Suprapubic skin (tissue), 4 donors: Measurements from ENCODE around the gene HGF. TPM values are rescaled to one million over a fixed set of nuclear protein-coding genes. Genes with fewer than 3 reads are reported as not detected.

Source experiments
- DNase-seq, 2 donors: peaks; one replicate each; pipeline ENCODE4 v3.0.0-alpha.2; 2019; ENCODE audit warnings: low spot score in 2 of 2
- H3K27ac ChIP-seq: fragments of 200-600 bp; sonication (generic); one replicate; pipeline ENCODE4 v1.5.1; 2019
- H3K27me3 ChIP-seq: fragments of 200-600 bp; sonication (generic); one replicate; pipeline ENCODE4 v1.5.1; 2019
- H3K36me3 ChIP-seq: fragments of 200-600 bp; sonication (generic); one replicate; pipeline ENCODE4 v1.5.1; 2019
- H3K4me1 ChIP-seq: fragments of 200-600 bp; sonication (generic); one replicate; pipeline ENCODE4 v1.5.1; 2019
- H3K4me3 ChIP-seq: fragments of 200-600 bp; sonication (generic); one replicate; pipeline ENCODE4 v1.5.1; 2019; ENCODE audit warnings: mild to moderate bottlenecking
- H3K9me3 ChIP-seq: fragments of 200-600 bp; sonication (generic); one replicate; pipeline ENCODE4 v1.5.1; 2019
- CTCF ChIP-seq, 2 donors: fragments of 200-600 bp in 1 of 2; fragments of 450-650 bp in 1 of 2; sonication (generic) in 1 of 2; IDR thresholded peaks; one replicate each; pipeline ENCODE4 v1.5.1; 2016 to 2019; ENCODE audit warnings: antibody characterized with exemption in 2 of 2, mild to moderate bottlenecking in 1 of 2, moderate library complexity in 1 of 2
- EP300 ChIP-seq: sonication (generic); formaldehyde crosslinking; IDR thresholded peaks from one replicate; pipeline ENCODE4 v1.6.1; 2017; ENCODE audit warnings: antibody characterized with exemption
- POLR2A ChIP-seq, 2 donors: fragments of 450-650 bp; IDR thresholded peaks; one replicate each; pipeline ENCODE4 v1.6.1; 2017; ENCODE audit warnings: antibody characterized with exemption in 2 of 2, mild to moderate bottlenecking in 2 of 2, moderate library complexity in 2 of 2
- POLR2AphosphoS5 ChIP-seq, 3 donors: sonication (generic); formaldehyde crosslinking; IDR thresholded peaks; one replicate each; pipeline ENCODE4 v1.6.1; 2017; ENCODE audit warnings: antibody characterized with exemption in 3 of 3
- WGBS: methylation state at CpG from one replicate; pipeline ENCODE4 v1.1.5; 2018; 5-methylcytosine and 5-hydroxymethylcytosine counted together
- total RNA-seq, 4 donors: library from RNA; depleted of rRNA; stranded (reverse); fragments of >200 nt; gene quantifications; one replicate each; pipeline ENCODE4 v1.1.0, GENCODE V29; 2016

Gene HGF
- total RNA-seq, 4 donors from 2014 or later: 0.47 to 1.9 (median 0.89) TPM

- Histone ChIP-seq H3K27ac (no peak overlapping the region), H3K27me3 (no peaks in the 10 kb centered on the region), H3K4me3 (no peak overlapping the region), H3K9me3 (no peaks in the 10 kb centered on the region), H3K4me1 (no peaks in the 10 kb centered on the region), H3K36me3 (no peaks in the 10 kb centered on the region)
- DNase-seq: no peak
- 28% methylated on average over 5 of the region's 5 CpGs for whole genome bisulfite sequencing
- TF ChIP-seq CTCF (IDR thresholded peaks at IDR 0.05) (no peak), EP300 (no peak), POLR2AphosphoS5 (IDR thresholded peaks at IDR 0.05) (no peak)
Measured at GRCh38 chr7:81803267-81803666, 33.4 kb upstream of the HGF start.

- Histone ChIP-seq H3K27me3 (no peaks in the 10 kb centered on the region), H3K4me1 (no peaks in the 10 kb centered on the region), H3K9me3 (no peaks in the 10 kb centered on the region), H3K36me3 (no peaks in the 10 kb centered on the region), H3K27ac (no peak overlapping the region), H3K4me3 (no peak overlapping the region)
- TF ChIP-seq POLR2A (IDR thresholded peaks at IDR 0.05) (no peak), CTCF (IDR thresholded peaks at IDR 0.05) (no peak), POLR2AphosphoS5 (IDR thresholded peaks at IDR 0.05) (no peak), EP300 (no peak)
- DNase-seq: no peak
- WGBS: 0% methylated on average over 1 of the region's 1 CpG
Measured at GRCh38 chr7:81802251-81802650, 32.4 kb upstream of the HGF start.

- Histone ChIP-seq H3K36me3 (no peaks in the 10 kb centered on the region), H3K4me3 (no peak overlapping the region), H3K4me1 (no peaks in the 10 kb centered on the region), H3K27ac (no peak overlapping the region), H3K27me3 (no peaks in the 10 kb centered on the region), H3K9me3 (no peaks in the 10 kb centered on the region)
- DNase-seq: no peak
- 90% methylated on average over 5 of the region's 5 CpGs for WGBS
- no peak for TF ChIP-seq POLR2A (IDR thresholded peaks at IDR 0.05)
- TF ChIP-seq POLR2AphosphoS5 (IDR thresholded peaks at IDR 0.05): no peak
- TF ChIP-seq EP300: no peak
- TF ChIP-seq CTCF (IDR thresholded peaks at IDR 0.05): no peak
Measured at GRCh38 chr7:81801532-81801931, 31.7 kb upstream of the HGF start.

- no peak for TF ChIP-seq EP300
- TF ChIP-seq POLR2AphosphoS5 (IDR thresholded peaks at IDR 0.05): no peak
- TF ChIP-seq POLR2A (IDR thresholded peaks at IDR 0.05): no peak
- TF ChIP-seq CTCF (IDR thresholded peaks at IDR 0.05): no peak
- WGBS: 86% methylated on average over 12 of the region's 12 CpGs
- H3K4me1 ChIP-seq: no peaks in the 10 kb centered on the region
- no peaks in the 10 kb centered on the region for H3K36me3 ChIP-seq
- no peak overlapping the region for H3K4me3 ChIP-seq
- H3K27ac ChIP-seq: no peak overlapping the region
- H3K27me3 ChIP-seq: no peaks in the 10 kb centered on the region
- no peak for DNase-seq
- H3K9me3 ChIP-seq: no peaks in the 10 kb centered on the region
Measured at GRCh38 chr7:81791568-81792518, 22.0 kb upstream of the HGF start.

- TF ChIP-seq POLR2AphosphoS5 (IDR thresholded peaks at IDR 0.05) (no peak), EP300 (no peak), POLR2A (IDR thresholded peaks at IDR 0.05) (no peak)
- DNase-seq: no peak
- WGBS: 69% methylated on average over 1 of the region's 1 CpG
- Histone ChIP-seq H3K4me1 (no peaks in the 10 kb centered on the region), H3K27ac (no peak overlapping the region), H3K36me3 (no peaks in the 10 kb centered on the region), H3K9me3 (no peaks in the 10 kb centered on the region), H3K27me3 (no peaks in the 10 kb centered on the region), H3K4me3 (no peak overlapping the region)
Measured at GRCh38 chr7:81790686-81791085, 20.8 kb upstream of the HGF start.
